OCI-LY7 (cell line): ENCODE results near the gene CNOT1.

Experiments used
- CTCF ChIP-seq: fragments of 200-600 bp; sonication (generic); conservative IDR thresholded peaks from 2 replicates; pipeline ENCODE4 v1.5.1; 2014; ENCODE audit warnings: mild to moderate bottlenecking, antibody characterized with exemption, low read length, moderate library complexity, mixed read lengths
- EZH2phosphoT487 ChIP-seq: fragments of 200-600 bp; sonication (generic); IDR thresholded peaks from 2 replicates; pipeline ENCODE4 v1.6.1; 2018; ENCODE audit warnings: low read depth, borderline replicate concordance, mild to moderate bottlenecking, mixed run types, antibody characterized with exemption, low read length, moderate library complexity, mixed read lengths

DNA sequence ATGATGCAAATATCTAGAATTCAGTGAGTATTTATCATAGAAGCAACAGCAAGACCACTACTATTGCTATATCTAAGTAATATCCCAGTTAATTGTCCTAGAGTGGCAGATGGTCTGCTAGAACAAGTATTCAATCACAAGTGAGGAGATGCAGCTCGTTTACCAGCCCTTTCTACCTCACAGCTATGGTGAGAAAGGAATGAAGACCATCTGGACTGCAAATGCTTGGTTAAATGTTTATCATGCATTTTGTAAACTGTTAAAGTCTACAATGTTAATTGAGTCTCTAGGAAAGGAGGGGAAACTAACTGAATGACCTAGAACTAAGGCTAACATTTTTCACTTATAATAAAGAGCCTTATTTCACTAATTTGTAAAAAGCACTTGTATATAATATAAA lies 52.5 kb downstream of the CNOT1 start:
- TF ChIP-seq CTCF (no peak), EZH2phosphoT487 (no peak)
